HL-60 (cell line): Measurements from ENCODE around the gene TEAD4.

ENCODE experiments used
- DNase-seq, 2 experiments: peaks; one replicate each; pipeline ENCODE4 v3.0.0-alpha.2; 2010 to 2020; ENCODE audit warnings: low read depth in 1 of 2, low spot score in 1 of 2
- H3K27ac ChIP-seq: fragments of 250-450 bp; sonication (Bioruptor Pico); replicated peaks from 2 replicates; pipeline ENCODE4 v1.5.1; 2020; ENCODE audit warnings: mild to moderate bottlenecking, moderate library complexity
- H3K27me3 ChIP-seq: fragments of 250-450 bp; sonication (Bioruptor Pico); 2 replicates; pipeline ENCODE4 v1.5.1; 2021; ENCODE audit warnings: mild to moderate bottlenecking, moderate library complexity; ENCODE audit not compliant: insufficient read depth, poor library complexity, severe bottlenecking
- H3K4me3 ChIP-seq: replicated peaks from 2 replicates; pipeline ENCODE4 v1.5.1; 2011; ENCODE audit warnings: mild to moderate bottlenecking, control low read depth, low read length; ENCODE audit not compliant: insufficient read depth
- CTCF ChIP-seq: IDR thresholded peaks from one replicate; pipeline ENCODE4 v1.5.1; 2011; ENCODE audit warnings: low read length, control low read depth, inconsistent platforms; ENCODE audit not compliant: insufficient read depth
- GABPA ChIP-seq: IDR thresholded peaks from 2 replicates; pipeline ENCODE4 v1.6.1; 2012; ENCODE audit warnings: low read depth
- POLR2AphosphoS5 ChIP-seq: IDR thresholded peaks from 2 replicates; pipeline ENCODE4 v1.6.1; 2012; ENCODE audit warnings: low read depth
- REST ChIP-seq: IDR thresholded peaks from 2 replicates; pipeline ENCODE4 v1.6.1; 2012; ENCODE audit warnings: low read depth; ENCODE audit not compliant: insufficient replicate concordance
- SPI1 ChIP-seq: IDR thresholded peaks from 2 replicates; pipeline ENCODE4 v1.6.1; 2012; ENCODE audit warnings: low read depth, mild to moderate bottlenecking, borderline replicate concordance

The TEAD4 gene

GRCh38 chr12:3076730-3077571 lies 117.8 kb downstream of the TEAD4 start, which contains the start of gene TSPAN9:
TSPAN9 (plus strand) TSS chr12:3077379; CDS start chr12:3201194, 123,815 bp downstream.
- peak within 1 kb of the TSS; percentile 44 for H3K4me3 ChIP-seq
- TF ChIP-seq POLR2AphosphoS5: no peak
- TF ChIP-seq GABPA: no peak
- no peak for TF ChIP-seq SPI1
- TF ChIP-seq CTCF: no peak
- no peak for TF ChIP-seq REST
- H3K27me3 ChIP-seq: peaks cover 26% of the 10 kb centered on the region
- peak in 1 of 2 experiments; percentile 15 for DNase-seq
- H3K27ac ChIP-seq: no peak within 1 kb of the TSS

- Histone ChIP-seq H3K27ac (no peak overlapping the region), H3K4me3 (peak overlapping the region; percentile 44)
- no peak for DNase-seq
Observed at GRCh38 chr12:3077572-3078081, 118.4 kb downstream of the TEAD4 start.

More at GRCh38 chr12:3077572-3078081, 118.4 kb downstream of the TEAD4 start:
- TF ChIP-seq CTCF: no peak
- TF ChIP-seq REST: no peak
- TF ChIP-seq POLR2AphosphoS5: no peak
- no peak for TF ChIP-seq GABPA
- no peak for TF ChIP-seq SPI1
- H3K27me3 ChIP-seq: peaks cover 26% of the 10 kb centered on the region
